DOHH2 (cell line): ENCODE results near the gene ERP29.

Source experiments
- EZH2phosphoT487 ChIP-seq: fragments of 200-600 bp; sonication (generic); IDR thresholded peaks from 2 replicates; pipeline ENCODE4 v1.6.1; 2017; ENCODE audit warnings: borderline replicate concordance, mild to moderate bottlenecking, antibody characterized with exemption, low read length, moderate library complexity, mixed read lengths
- TF ChIP-seq, protein P1 (sequence below): fragments of 200-600 bp; sonication (generic); IDR thresholded peaks from one replicate; pipeline ENCODE4 v1.5.1; 2014; ENCODE audit warnings: antibody characterized with exemption, mild to moderate bottlenecking, low read depth, low read length; ENCODE audit not compliant: poor library complexity, severe bottlenecking

DNA sequence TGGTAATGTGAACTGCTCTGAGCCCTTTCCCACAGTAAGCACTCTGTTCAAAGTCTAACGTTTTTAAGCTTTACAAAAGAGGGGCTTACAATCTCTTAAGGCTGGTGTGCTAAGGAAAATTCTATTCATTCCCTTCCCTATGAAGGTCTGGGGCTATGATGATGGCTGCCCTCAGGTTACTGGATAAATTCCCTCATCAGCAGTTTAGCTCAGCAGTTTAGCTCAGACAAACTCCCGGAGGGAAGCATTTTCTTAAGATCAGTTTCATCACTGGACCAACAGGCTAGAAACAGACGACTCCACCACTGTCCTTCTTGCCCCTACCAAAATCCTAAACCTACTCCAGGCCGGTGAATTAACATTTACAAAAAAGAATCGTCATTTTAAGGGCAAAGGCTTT lies 19.1 kb downstream of the ERP29 start:
- TF ChIP-seq, protein P1, sequence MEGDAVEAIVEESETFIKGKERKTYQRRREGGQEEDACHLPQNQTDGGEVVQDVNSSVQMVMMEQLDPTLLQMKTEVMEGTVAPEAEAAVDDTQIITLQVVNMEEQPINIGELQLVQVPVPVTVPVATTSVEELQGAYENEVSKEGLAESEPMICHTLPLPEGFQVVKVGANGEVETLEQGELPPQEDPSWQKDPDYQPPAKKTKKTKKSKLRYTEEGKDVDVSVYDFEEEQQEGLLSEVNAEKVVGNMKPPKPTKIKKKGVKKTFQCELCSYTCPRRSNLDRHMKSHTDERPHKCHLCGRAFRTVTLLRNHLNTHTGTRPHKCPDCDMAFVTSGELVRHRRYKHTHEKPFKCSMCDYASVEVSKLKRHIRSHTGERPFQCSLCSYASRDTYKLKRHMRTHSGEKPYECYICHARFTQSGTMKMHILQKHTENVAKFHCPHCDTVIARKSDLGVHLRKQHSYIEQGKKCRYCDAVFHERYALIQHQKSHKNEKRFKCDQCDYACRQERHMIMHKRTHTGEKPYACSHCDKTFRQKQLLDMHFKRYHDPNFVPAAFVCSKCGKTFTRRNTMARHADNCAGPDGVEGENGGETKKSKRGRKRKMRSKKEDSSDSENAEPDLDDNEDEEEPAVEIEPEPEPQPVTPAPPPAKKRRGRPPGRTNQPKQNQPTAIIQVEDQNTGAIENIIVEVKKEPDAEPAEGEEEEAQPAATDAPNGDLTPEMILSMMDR = no peak
- TF ChIP-seq EZH2phosphoT487 = no peak
